ENCODE data around the gene OR6Q1.

OR6Q1 gene

DNA sequence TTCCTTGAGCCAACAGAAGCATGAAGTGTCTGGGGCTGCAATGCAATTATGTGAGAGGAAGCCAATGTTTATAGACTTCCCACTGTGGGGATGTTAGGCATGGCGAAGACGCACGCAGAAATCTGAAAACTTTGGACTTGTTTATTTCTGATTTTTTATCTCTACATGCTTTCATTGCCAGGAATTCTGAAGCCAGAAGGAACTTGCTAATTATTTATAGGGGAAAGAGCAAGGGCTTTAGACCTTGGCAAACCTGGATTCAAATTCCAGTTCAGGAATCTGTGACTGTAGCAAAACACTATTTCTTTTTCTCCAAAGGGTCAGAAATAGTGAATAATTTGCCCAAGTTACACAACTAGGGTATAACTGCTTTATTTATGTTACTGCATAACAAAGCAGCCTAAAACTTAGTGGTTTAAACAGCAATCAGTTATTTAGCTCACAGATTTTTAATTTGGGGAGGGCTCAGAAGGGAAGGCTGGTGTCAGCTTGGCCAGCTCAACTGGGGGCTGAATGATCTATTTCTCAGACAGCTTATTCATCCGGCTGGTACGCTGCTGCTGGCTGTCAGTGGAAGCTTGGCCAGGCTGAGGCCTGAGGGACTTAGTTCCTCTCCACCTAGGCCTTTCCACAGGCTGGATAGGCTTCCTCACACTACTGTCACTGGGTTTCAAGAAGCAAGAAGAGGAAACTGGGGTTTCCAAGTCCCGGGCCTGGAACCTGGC, 1.9 kb upstream of the OR6Q1 start:
- TF ChIP-seq, protein P1, sequence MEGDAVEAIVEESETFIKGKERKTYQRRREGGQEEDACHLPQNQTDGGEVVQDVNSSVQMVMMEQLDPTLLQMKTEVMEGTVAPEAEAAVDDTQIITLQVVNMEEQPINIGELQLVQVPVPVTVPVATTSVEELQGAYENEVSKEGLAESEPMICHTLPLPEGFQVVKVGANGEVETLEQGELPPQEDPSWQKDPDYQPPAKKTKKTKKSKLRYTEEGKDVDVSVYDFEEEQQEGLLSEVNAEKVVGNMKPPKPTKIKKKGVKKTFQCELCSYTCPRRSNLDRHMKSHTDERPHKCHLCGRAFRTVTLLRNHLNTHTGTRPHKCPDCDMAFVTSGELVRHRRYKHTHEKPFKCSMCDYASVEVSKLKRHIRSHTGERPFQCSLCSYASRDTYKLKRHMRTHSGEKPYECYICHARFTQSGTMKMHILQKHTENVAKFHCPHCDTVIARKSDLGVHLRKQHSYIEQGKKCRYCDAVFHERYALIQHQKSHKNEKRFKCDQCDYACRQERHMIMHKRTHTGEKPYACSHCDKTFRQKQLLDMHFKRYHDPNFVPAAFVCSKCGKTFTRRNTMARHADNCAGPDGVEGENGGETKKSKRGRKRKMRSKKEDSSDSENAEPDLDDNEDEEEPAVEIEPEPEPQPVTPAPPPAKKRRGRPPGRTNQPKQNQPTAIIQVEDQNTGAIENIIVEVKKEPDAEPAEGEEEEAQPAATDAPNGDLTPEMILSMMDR (IDR thresholded peaks at IDR 0.05; ENCODE audit: low read depth, low read length): no peak
- no peak overlapping the region for H3K4me3 ChIP-seq (replicated peaks in 1 of 2; ENCODE audit: low read depth in 2 of 2, low read length in 2 of 2)
- DNase-seq (ENCODE audit: low read depth in 2 of 2): peak; percentile 9 to 28

DNA sequence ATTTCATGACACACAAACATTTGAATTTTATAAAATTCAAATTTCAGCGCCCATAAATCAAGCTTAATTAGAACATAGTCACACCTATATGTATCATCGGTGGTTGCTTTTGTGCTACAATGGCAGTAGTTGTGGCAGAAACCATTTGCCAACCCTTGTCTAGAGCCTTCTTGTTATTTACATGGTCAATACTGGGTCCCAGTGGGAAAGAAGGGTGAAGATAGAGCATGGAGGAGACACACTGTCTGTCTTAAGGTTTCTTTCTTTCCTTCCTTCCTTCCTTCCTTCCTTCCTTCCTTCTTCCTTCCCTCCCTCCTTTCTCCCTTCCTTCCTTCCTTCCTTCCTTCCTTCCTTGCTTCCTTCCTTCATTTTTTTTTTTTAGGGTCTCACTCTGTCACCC, 3.7 kb downstream of the OR6Q1 start:
- DNase-seq (ENCODE audit: low read depth in 2 of 2): no peak
- H3K4me3 ChIP-seq (replicated peaks in 1 of 2; ENCODE audit: low read depth in 2 of 2, low read length in 2 of 2): no peak overlapping the region
- TF ChIP-seq, protein P1 (IDR thresholded peaks at IDR 0.05; ENCODE audit: low read depth, low read length): no peak

DNA sequence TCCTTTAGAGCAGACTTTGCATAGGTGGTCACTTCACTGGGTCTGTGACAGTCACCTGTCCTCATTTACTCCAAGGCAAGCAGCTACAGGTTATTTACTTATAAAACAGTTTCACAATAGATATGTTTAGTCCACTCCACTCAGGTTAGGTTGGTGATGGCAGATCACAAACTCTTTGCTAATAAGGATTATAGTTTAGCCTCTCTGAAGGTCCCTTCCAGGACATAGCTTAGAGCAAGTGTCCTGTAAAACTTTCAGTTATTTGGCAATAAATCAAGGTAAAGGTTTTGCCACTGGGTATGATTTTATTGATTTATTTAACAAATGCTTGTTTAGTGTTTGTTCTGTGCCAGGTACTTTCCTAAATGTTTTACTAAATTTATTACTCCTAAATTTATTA, 8.8 kb downstream of the OR6Q1 start:
- no peak for DNase-seq (ENCODE audit: low read depth in 2 of 2)
- TF ChIP-seq, protein P1 (IDR thresholded peaks at IDR 0.05; ENCODE audit: low read depth, low read length): no peak

DNA sequence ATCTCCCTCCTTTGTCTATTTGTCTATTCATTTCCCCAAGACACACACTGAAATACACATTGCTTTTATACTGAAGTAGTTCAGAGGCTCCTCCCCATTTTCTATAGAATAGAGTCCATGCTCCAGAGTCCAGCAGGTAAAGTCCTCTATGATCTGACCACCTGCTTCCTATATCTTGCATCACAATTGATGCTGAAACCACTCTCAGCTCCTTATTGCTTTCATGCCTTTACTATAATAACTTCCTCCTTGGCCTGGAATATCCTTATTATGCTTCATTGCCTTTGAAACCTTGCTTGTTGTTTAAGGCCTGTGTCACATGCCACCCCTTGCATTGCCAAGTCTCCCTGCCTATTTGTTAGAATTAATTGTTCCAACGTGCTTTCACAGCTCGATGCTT, 12.6 kb downstream of the OR6Q1 start:
- TF ChIP-seq, protein P1 (IDR thresholded peaks at IDR 0.05; ENCODE audit: low read depth, low read length): no peak
- H3K4me3 ChIP-seq (replicated peaks in 1 of 2; ENCODE audit: low read depth in 2 of 2, low read length in 2 of 2): no peak overlapping the region
- DNase-seq (ENCODE audit: low read depth in 2 of 2): no peak

More for the DNA sequence above, 8.8 kb downstream of the OR6Q1 start:
- H3K4me3 ChIP-seq (replicated peaks in 1 of 2; ENCODE audit: low read depth in 2 of 2, low read length in 2 of 2): no peak overlapping the region

DNA sequence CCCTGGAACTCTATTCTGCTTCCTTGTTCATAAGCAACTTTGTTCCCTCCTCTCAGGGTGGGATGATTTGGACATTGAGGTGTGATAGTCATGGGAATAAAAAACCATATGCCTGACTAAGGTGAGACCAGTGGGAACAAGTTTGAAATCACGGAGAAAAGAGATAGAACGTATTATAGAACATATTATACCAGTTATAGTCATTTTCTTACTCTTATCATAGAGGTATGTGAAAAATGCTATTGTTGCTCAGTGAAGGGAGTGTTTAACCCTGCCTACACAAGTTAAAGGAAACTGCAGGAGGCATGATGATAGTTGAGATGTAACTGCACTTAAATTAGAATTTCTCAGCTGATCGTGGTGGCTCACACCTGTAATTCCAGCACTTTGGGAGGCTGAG, 15.5 kb downstream of the OR6Q1 start:
- TF ChIP-seq, protein P1 (IDR thresholded peaks at IDR 0.05; ENCODE audit: low read depth, low read length): no peak
- DNase-seq (ENCODE audit: low read depth in 2 of 2): no peak
- no peak overlapping the region for H3K4me3 ChIP-seq (replicated peaks in 1 of 2; ENCODE audit: low read depth in 2 of 2, low read length in 2 of 2)

DNA sequence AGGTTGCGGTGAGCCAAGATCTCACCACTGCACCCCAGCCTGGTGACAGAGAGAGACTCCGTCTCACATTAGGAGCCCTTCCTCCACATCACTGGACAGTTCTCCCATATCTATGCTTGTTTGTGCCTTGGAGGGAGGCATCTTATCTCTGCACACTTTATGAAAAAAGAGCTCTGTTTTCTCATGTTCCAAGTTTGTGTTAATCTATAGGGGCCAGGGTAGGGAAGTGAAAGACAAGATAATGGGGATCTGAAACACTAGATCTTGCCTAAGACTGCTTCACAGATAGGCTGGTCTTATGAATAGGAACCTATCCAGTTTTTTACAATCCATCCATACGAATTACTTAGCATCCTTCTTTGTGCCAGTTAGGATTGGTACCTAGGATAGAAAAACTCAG, 17.1 kb downstream of the OR6Q1 start:
- no peak for DNase-seq (ENCODE audit: low read depth in 2 of 2)
- TF ChIP-seq, protein P1 (IDR thresholded peaks at IDR 0.05; ENCODE audit: low read depth, low read length): no peak
- no peak overlapping the region for H3K4me3 ChIP-seq (replicated peaks in 1 of 2; ENCODE audit: low read depth in 2 of 2, low read length in 2 of 2)
